ENCODE measurements around the gene SLC10A3. TPM values are rescaled to one million over a fixed set of nuclear protein-coding genes. Genes with fewer than 3 reads are reported as not detected.
A peak's percentile ranks its signal among the peaks of the same experiment; 100 is the strongest.

The SLC10A3 gene
- total RNA-seq: 20.6 and 22.4 TPM in 2 replicates
- long read RNA-seq, partial matches to known transcripts: 3 of 7 reads
- long read RNA-seq, other reads (novel, unspliced or antisense): 0 of 7 reads

- peak within 1 kb of the TSS; percentile 93 for H3K27ac Mint-ChIP-seq (ENCODE audit: unreplicated experiment)
- H3K9me3 Mint-ChIP-seq (ENCODE audit: unreplicated experiment): no peaks in the 10 kb centered on the region
- DNase-seq (ENCODE audit: extremely low spot score, unreplicated experiment): peak; percentile 97
- TF ChIP-seq CTCF (IDR thresholded peaks at IDR 0.05): no peak
- H3K27me3 Mint-ChIP-seq (ENCODE audit: unreplicated experiment): no peaks in the 10 kb centered on the region
- peak within 1 kb of the TSS; percentile 86 for H3K4me3 Mint-ChIP-seq (ENCODE audit: unreplicated experiment)
- peaks cover 17% of the 10 kb centered on the region for H3K4me1 Mint-ChIP-seq (ENCODE audit: unreplicated experiment)
- no peaks in the 10 kb centered on the region for H3K36me3 Mint-ChIP-seq (ENCODE audit: unreplicated experiment)
Observed at GRCh38 chrX:154490414-154491083, at the start of gene SLC10A3. TSS of gene SLC10A3 (minus strand) at chrX:154490629. CDS start at chrX:154488940, 1,689 bp downstream.

- TF ChIP-seq CTCF (IDR thresholded peaks at IDR 0.05): no peak
- Mint-ChIP-seq H3K36me3 (ENCODE audit: unreplicated experiment) (peaks cover 7% of the 10 kb centered on the region), H3K27ac (ENCODE audit: unreplicated experiment) (no peak overlapping the region), H3K9me3 (ENCODE audit: unreplicated experiment) (no peaks in the 10 kb centered on the region), H3K4me3 (ENCODE audit: unreplicated experiment) (no peak overlapping the region), H3K4me1 (ENCODE audit: unreplicated experiment) (peaks cover 34% of the 10 kb centered on the region), H3K27me3 (ENCODE audit: unreplicated experiment) (no peaks in the 10 kb centered on the region)
- DNase-seq (ENCODE audit: extremely low spot score, unreplicated experiment): no peak
Observed at GRCh38 chrX:154539077-154539476, 48.6 kb upstream of the SLC10A3 start.

GRCh38 chrX:154535892-154536291, 45.5 kb upstream of the SLC10A3 start:
- H3K36me3 Mint-ChIP-seq (ENCODE audit: unreplicated experiment): peaks cover 11% of the 10 kb centered on the region
- no peaks in the 10 kb centered on the region for H3K27me3 Mint-ChIP-seq (ENCODE audit: unreplicated experiment)
- no peak for TF ChIP-seq CTCF (IDR thresholded peaks at IDR 0.05)
- H3K4me3 Mint-ChIP-seq (ENCODE audit: unreplicated experiment): no peak overlapping the region
- no peak overlapping the region for H3K27ac Mint-ChIP-seq (ENCODE audit: unreplicated experiment)
- DNase-seq (ENCODE audit: extremely low spot score, unreplicated experiment): no peak
- no peaks in the 10 kb centered on the region for H3K9me3 Mint-ChIP-seq (ENCODE audit: unreplicated experiment)
- peaks cover 18% of the 10 kb centered on the region for H3K4me1 Mint-ChIP-seq (ENCODE audit: unreplicated experiment)

GRCh38 chrX:154534526-154535322, 44.3 kb upstream of the SLC10A3 start:
- DNase-seq (ENCODE audit: extremely low spot score, unreplicated experiment): peak; percentile 96
- Mint-ChIP-seq H3K27me3 (ENCODE audit: unreplicated experiment) (no peaks in the 10 kb centered on the region), H3K4me1 (ENCODE audit: unreplicated experiment) (peaks cover 22% of the 10 kb centered on the region), H3K4me3 (ENCODE audit: unreplicated experiment) (no peak overlapping the region), H3K36me3 (ENCODE audit: unreplicated experiment) (peaks cover 11% of the 10 kb centered on the region), H3K27ac (ENCODE audit: unreplicated experiment) (peak overlapping the region; percentile 35), H3K9me3 (ENCODE audit: unreplicated experiment) (no peaks in the 10 kb centered on the region)
- TF ChIP-seq CTCF (IDR thresholded peaks at IDR 0.05): peak; percentile 93

GRCh38 chrX:154532690-154533089, 42.3 kb upstream of the SLC10A3 start:
- no peak for DNase-seq (ENCODE audit: extremely low spot score, unreplicated experiment)
- Mint-ChIP-seq H3K9me3 (ENCODE audit: unreplicated experiment) (no peaks in the 10 kb centered on the region), H3K36me3 (ENCODE audit: unreplicated experiment) (peaks cover 7% of the 10 kb centered on the region), H3K27me3 (ENCODE audit: unreplicated experiment) (no peaks in the 10 kb centered on the region), H3K4me3 (ENCODE audit: unreplicated experiment) (no peak overlapping the region), H3K4me1 (ENCODE audit: unreplicated experiment) (peaks cover 24% of the 10 kb centered on the region), H3K27ac (ENCODE audit: unreplicated experiment) (no peak overlapping the region)
- no peak for TF ChIP-seq CTCF (IDR thresholded peaks at IDR 0.05)

All from osteocyte (in vitro differentiated cells).